ENCODE data around the gene RIPPLY1.
"Not testable (repeated sequence)": the region's sequence is repeated elsewhere in the genome, so short reads cannot be mapped to it uniquely, and the experiment has no call there.

Gene RIPPLY1

DNA sequence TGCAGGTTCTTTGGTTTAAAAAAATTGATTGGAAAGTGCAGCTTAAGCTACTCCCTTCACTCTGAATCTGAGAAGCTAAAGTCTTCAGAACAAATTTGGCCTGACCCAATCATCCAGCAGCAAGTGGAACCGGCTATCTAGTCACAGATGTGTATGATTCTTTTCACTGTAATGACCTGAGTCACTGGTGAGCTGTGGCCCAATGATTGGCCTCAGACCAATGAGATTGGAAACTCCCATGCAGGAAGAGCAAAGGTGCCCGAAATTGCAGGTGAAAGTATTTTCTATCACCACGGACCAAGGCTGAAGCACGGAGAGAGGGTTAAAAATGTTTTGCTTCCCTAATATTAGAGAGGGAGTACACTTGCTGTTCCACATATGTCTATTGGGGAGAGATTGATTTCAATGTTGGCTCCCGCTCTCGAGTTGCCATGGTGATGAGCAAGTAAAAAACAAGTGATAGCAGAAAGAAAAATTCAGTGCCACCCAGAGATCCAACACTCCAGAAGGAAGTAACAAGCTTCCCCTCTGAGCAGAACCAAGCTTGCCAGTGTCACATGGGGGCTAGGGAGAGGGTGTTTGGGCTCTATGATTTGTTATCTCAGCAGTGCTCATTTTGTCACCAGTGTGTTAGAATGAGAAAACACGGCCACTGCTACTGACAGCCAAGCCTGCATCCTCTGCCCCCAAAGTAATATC lies 11.2 kb downstream of the RIPPLY1 start:
- Histone ChIP-seq H3K36me3 (ENCODE audit: control insufficient read depth, low read depth, low read length) (no peaks in the 10 kb centered on the region), H3K9ac (ENCODE audit: low read length) (no peak overlapping the region), H3K4me1 (ENCODE audit: control insufficient read depth, low read depth, low read length) (no peaks in the 10 kb centered on the region), H3K4me3 (ENCODE audit: low read length) (no peak overlapping the region), H3K27me3 (ENCODE audit: control insufficient read depth, insufficient read depth, low read length) (no peaks in the 10 kb centered on the region), H3K27ac (ENCODE audit: low read length) (no peak overlapping the region), H3K9me3 (ENCODE audit: control insufficient read depth, low read depth, low read length) (no peaks in the 10 kb centered on the region)

- H3K9me3 ChIP-seq (ENCODE audit: control insufficient read depth, low read depth, low read length) = no peaks in the 10 kb centered on the region
- no peaks in the 10 kb centered on the region for H3K36me3 ChIP-seq (ENCODE audit: control insufficient read depth, low read depth, low read length)
- H3K27ac ChIP-seq (ENCODE audit: low read length) = no peak overlapping the region
- H3K27me3 ChIP-seq (ENCODE audit: control insufficient read depth, insufficient read depth, low read length) = no peaks in the 10 kb centered on the region
- H3K9ac ChIP-seq (ENCODE audit: low read length) = no peak overlapping the region
- H3K4me1 ChIP-seq (ENCODE audit: control insufficient read depth, low read depth, low read length) = no peaks in the 10 kb centered on the region
- no peak overlapping the region for H3K4me3 ChIP-seq (ENCODE audit: low read length)
These were observed 13.7 kb downstream of the RIPPLY1 start for GRCh38 chrX:106889468-106889867.

DNA sequence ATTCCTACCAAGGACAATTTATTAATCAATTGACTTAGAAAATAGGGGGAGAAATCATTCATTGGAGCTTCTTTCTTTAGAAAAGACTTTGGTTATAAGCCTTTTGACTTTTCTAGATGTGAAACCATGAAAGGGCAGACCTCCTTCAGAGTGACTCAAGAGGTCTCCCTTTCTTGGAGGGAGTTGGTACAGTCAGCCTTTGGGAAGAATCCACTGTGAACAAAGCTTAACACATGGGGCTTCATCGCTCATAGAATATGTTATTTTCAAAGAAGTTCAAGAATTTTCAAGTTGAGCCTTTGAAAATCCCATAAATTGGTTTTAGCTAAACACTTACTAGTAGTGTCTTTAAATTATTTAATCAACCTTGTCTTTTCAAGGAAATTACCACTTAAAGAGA lies 28.0 kb downstream of the RIPPLY1 start:
- no peaks in the 10 kb centered on the region for H3K36me3 ChIP-seq (ENCODE audit: control insufficient read depth, low read depth, low read length)
- no peaks in the 10 kb centered on the region for H3K9me3 ChIP-seq (ENCODE audit: control insufficient read depth, low read depth, low read length)
- no peaks in the 10 kb centered on the region for H3K27me3 ChIP-seq (ENCODE audit: control insufficient read depth, insufficient read depth, low read length)
- H3K4me1 ChIP-seq (ENCODE audit: control insufficient read depth, low read depth, low read length) = peaks cover 6% of the 10 kb centered on the region
- H3K27ac ChIP-seq (ENCODE audit: low read length) = no peak overlapping the region
- no peak overlapping the region for H3K4me3 ChIP-seq (ENCODE audit: low read length)
- no peak overlapping the region for H3K9ac ChIP-seq (ENCODE audit: low read length)

DNA sequence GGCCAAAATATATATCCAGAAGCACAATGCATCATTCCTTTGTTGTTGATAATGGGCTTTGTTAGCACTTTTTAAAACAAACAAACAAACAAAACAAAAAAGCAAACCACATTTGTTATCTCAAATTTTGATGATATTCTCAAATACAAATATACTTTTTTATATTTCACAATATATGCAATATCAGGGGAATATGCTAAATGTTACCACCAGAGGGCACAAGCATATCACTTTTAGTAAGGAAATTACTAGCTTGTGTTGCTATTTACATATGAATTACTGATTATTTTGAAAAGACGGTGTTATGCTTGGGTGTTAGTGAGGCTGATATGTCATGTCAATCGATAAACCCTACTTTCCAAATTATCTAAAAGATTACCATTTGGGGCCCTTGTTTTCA lies 29.1 kb downstream of the RIPPLY1 start:
- peaks cover 6% of the 10 kb centered on the region for H3K4me1 ChIP-seq (ENCODE audit: control insufficient read depth, low read depth, low read length)
- H3K9me3 ChIP-seq (ENCODE audit: control insufficient read depth, low read depth, low read length) = no peaks in the 10 kb centered on the region
- H3K4me3 ChIP-seq (ENCODE audit: low read length) = no peak overlapping the region
- H3K27me3 ChIP-seq (ENCODE audit: control insufficient read depth, insufficient read depth, low read length) = no peaks in the 10 kb centered on the region
- no peaks in the 10 kb centered on the region for H3K36me3 ChIP-seq (ENCODE audit: control insufficient read depth, low read depth, low read length)
- H3K9ac ChIP-seq (ENCODE audit: low read length) = no peak overlapping the region
- no peak overlapping the region for H3K27ac ChIP-seq (ENCODE audit: low read length)

GRCh38 chrX:106872796-106873195 lies 30.3 kb downstream of the RIPPLY1 start:
- H3K9me3 ChIP-seq (ENCODE audit: control insufficient read depth, low read depth, low read length); H3K27ac ChIP-seq (ENCODE audit: low read length); H3K4me3 ChIP-seq (ENCODE audit: low read length); H3K27me3 ChIP-seq (ENCODE audit: control insufficient read depth, insufficient read depth, low read length); H3K4me1 ChIP-seq (ENCODE audit: control insufficient read depth, low read depth, low read length); H3K36me3 ChIP-seq (ENCODE audit: control insufficient read depth, low read depth, low read length); H3K9ac ChIP-seq (ENCODE audit: low read length): not testable (repeated sequence)

DNA sequence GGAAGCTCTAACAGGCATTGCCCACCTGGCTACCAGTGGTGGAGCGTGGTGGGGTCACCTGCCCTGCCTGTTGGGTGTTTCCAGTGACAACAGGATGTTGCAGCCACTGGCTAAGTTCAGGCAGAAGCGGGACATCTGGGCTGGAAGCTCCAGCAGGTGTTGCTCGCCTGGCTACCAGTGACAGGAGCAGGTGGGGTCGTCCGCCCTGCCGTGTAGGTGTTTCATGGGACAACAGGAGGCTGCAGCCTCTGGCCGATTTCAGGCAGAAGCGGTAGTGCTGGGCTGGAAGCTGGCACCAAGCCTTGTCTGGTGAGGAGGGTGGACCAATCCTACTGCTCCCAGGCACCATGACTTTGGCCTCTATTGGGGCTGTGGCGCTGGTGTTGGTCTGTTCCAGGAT lies 39.4 kb downstream of the RIPPLY1 start:
- H3K4me1 ChIP-seq (ENCODE audit: control insufficient read depth, low read depth, low read length) = no peaks in the 10 kb centered on the region
- no peaks in the 10 kb centered on the region for H3K27me3 ChIP-seq (ENCODE audit: control insufficient read depth, insufficient read depth, low read length)
- H3K4me3 ChIP-seq (ENCODE audit: low read length) = no peak overlapping the region
- H3K9me3 ChIP-seq (ENCODE audit: control insufficient read depth, low read depth, low read length) = no peaks in the 10 kb centered on the region
- no peak overlapping the region for H3K27ac ChIP-seq (ENCODE audit: low read length)
- H3K9ac ChIP-seq (ENCODE audit: low read length) = no peak overlapping the region
- no peaks in the 10 kb centered on the region for H3K36me3 ChIP-seq (ENCODE audit: control insufficient read depth, low read depth, low read length)

DNA sequence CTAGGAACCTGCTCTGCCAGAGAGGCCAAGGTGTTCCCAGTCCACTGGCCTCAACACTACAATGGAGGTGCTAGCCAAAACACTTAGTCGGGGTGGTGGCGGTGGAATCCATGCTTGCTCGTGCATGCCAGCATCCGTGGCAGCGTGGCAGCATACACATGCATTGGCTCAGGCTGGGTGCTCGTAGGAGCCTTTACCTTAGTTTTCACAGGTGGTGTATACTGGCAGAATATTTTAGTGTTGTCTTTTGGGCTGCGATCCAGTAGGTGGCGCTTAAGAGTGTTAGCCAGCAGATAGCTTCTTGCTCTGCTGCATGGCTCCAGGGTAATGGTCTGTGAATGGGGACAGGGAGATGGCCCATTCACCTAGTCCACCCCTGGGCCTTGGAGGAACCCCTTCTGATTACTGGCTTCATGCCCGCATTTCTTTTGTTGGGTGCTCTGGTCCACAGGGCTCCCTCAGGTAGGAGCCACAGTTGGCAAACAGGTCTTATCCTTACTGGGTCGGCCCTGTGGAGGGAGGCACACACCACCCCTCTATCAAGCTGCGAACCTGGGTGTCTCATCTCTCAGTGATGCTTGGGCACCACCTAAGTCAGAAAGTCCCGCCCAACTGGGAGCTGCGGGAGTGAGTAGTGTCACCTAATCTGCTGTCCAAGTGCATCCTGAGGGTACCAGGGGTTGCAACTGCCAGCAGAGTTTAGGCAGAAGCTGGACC lies 40.0 kb downstream of the RIPPLY1 start:
- no peaks in the 10 kb centered on the region for H3K27me3 ChIP-seq (ENCODE audit: control insufficient read depth, insufficient read depth, low read length)
- no peaks in the 10 kb centered on the region for H3K9me3 ChIP-seq (ENCODE audit: control insufficient read depth, low read depth, low read length)
- H3K36me3 ChIP-seq (ENCODE audit: control insufficient read depth, low read depth, low read length) = no peaks in the 10 kb centered on the region
- no peak overlapping the region for H3K4me3 ChIP-seq (ENCODE audit: low read length)
- no peak overlapping the region for H3K27ac ChIP-seq (ENCODE audit: low read length)
- no peak overlapping the region for H3K9ac ChIP-seq (ENCODE audit: low read length)
- H3K4me1 ChIP-seq (ENCODE audit: control insufficient read depth, low read depth, low read length) = no peaks in the 10 kb centered on the region
